ENCODE data around the gene TNRC6C.

The TNRC6C gene

DNA sequence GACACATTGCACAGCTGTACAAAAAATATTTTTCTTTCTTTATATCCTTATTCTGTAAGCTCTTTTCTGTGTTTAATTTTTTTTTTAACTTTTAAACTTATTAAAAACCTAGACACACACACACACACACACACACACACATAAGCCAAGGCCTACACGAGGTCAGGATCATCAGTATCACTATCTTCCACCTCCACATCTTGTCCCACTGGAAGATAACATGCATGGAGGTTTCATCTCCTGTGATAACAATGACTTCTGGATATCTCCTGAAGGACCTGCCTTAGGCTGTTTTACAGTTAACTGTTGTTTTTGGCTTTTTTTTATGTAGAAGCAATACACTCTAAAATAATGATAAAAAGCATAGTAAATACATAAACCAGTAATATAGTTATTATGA lies 71.2 kb downstream of the TNRC6C start:
- Histone ChIP-seq H3K36me3 (ENCODE audit: control insufficient read depth in 2 of 2, insufficient read depth in 1 of 2, low read length in 2 of 2) (peaks cover 8 to 12% of the 10 kb centered on the region in 2 experiments; a peak in 2 of 3 replicates), H3K9me3 (ENCODE audit: control insufficient read depth, insufficient read depth, low read depth, low read length) (no peaks in the 10 kb centered on the region), H3K4me1 (ENCODE audit: control insufficient read depth, insufficient read depth, low read length) (no peaks in the 10 kb centered on the region), H3K4me3 (ENCODE audit: low read depth, low read length) (no peak overlapping the region), H3K27ac (ENCODE audit: extremely low read depth, low read depth, low read length) (no peak overlapping the region)
- TF ChIP-seq ZFP41 (tag by site-specific recombination; IDR thresholded peaks at IDR 0.05; ENCODE audit: borderline replicate concordance) (no peak), ZNF785 (tag by site-specific recombination; IDR thresholded peaks at IDR 0.05) (no peak)
- ChIA-PET CTCF (interaction anchor here (0.6 to 3.9 kb wide), 7 partner anchors 10 to 93 kb away, joined by 3 to 17 read pairs (median 3); no protein-coding TSS in a partner anchor), POLR2A (interaction anchor here (1.0 kb wide), 2 partner anchors 10 to 71 kb away, joined by 3 read pairs; partner anchors contain the start of gene TNRC6C)

DNA sequence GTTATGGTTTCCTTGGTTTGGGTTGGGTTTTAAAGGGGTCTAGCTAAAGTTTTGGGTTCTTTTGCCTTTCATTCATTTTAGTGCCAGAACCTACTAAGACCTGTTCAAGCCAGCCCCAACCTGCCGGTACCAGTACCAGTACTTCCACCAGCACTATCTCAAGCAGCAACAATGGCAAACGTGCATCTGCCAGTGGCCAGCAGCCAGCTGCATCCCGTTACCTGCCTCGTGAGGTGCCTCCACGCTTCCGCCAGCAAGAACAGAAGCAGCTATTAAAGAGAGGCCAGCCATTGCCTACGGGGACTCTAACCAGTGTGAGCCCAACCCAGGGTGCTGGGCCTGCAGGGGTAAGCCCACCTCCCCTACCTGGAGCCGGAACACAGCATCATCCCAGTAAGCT lies 72.9 kb downstream of the TNRC6C start:
- H3K27ac ChIP-seq (ENCODE audit: extremely low read depth, low read depth, low read length) = no peak overlapping the region
- no peaks in the 10 kb centered on the region for H3K9me3 ChIP-seq (ENCODE audit: control insufficient read depth, insufficient read depth, low read depth, low read length)
- POLR2A ChIA-PET = interaction anchor here (0.9 kb wide), 1 partner anchor 73 kb away, joined by 3 read pairs; the partner anchor contains the start of gene TNRC6C
- no peak for TF ChIP-seq MEIS1 (CRISPR knock-in tag; IDR thresholded peaks at IDR 0.05; ENCODE audit: borderline replicate concordance)
- TF ChIP-seq ZNF623 (tag by site-specific recombination; IDR thresholded peaks at IDR 0.05) = no peak
- TF ChIP-seq FEZF1 (tag by site-specific recombination; IDR thresholded peaks at IDR 0.05) = no peak
- no peak for TF ChIP-seq GLI2 (tag by site-specific recombination; IDR thresholded peaks at IDR 0.05; ENCODE audit: borderline replicate concordance, low read depth)
- TF ChIP-seq ZNF366 (tag by site-specific recombination; conservative IDR thresholded peaks at IDR 0.05) = no peak
- TF ChIP-seq, protein P1, sequence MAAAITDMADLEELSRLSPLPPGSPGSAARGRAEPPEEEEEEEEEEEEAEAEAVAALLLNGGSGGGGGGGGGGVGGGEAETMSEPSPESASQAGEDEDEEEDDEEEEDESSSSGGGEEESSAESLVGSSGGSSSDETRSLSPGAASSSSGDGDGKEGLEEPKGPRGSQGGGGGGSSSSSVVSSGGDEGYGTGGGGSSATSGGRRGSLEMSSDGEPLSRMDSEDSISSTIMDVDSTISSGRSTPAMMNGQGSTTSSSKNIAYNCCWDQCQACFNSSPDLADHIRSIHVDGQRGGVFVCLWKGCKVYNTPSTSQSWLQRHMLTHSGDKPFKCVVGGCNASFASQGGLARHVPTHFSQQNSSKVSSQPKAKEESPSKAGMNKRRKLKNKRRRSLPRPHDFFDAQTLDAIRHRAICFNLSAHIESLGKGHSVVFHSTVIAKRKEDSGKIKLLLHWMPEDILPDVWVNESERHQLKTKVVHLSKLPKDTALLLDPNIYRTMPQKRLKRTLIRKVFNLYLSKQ (tag by site-specific recombination; IDR thresholded peaks at IDR 0.05; ENCODE audit: borderline replicate concordance) = no peak
- no peak for TF ChIP-seq KLF16 (tag by site-specific recombination; IDR thresholded peaks at IDR 0.05)
- TF ChIP-seq ZNF23 (tag by site-specific recombination; IDR thresholded peaks at IDR 0.05; ENCODE audit: borderline replicate concordance) = no peak
- no peak for TF ChIP-seq GLI4 (tag by site-specific recombination; IDR thresholded peaks at IDR 0.05)
- TF ChIP-seq ZNF221 (tag by site-specific recombination; IDR thresholded peaks at IDR 0.05; ENCODE audit: borderline replicate concordance) = no peak
- no peak for TF ChIP-seq ZNF626 (tag by site-specific recombination; IDR thresholded peaks at IDR 0.05)
- TF ChIP-seq, protein P2, sequence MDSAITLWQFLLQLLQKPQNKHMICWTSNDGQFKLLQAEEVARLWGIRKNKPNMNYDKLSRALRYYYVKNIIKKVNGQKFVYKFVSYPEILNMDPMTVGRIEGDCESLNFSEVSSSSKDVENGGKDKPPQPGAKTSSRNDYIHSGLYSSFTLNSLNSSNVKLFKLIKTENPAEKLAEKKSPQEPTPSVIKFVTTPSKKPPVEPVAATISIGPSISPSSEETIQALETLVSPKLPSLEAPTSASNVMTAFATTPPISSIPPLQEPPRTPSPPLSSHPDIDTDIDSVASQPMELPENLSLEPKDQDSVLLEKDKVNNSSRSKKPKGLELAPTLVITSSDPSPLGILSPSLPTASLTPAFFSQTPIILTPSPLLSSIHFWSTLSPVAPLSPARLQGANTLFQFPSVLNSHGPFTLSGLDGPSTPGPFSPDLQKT (IDR thresholded peaks at IDR 0.05; ENCODE audit: borderline replicate concordance, low read depth, low read length) = no peak
- no peak for TF ChIP-seq ZNF341 (tag by site-specific recombination; IDR thresholded peaks at IDR 0.05; ENCODE audit: low read depth)
- TF ChIP-seq, protein P3, sequence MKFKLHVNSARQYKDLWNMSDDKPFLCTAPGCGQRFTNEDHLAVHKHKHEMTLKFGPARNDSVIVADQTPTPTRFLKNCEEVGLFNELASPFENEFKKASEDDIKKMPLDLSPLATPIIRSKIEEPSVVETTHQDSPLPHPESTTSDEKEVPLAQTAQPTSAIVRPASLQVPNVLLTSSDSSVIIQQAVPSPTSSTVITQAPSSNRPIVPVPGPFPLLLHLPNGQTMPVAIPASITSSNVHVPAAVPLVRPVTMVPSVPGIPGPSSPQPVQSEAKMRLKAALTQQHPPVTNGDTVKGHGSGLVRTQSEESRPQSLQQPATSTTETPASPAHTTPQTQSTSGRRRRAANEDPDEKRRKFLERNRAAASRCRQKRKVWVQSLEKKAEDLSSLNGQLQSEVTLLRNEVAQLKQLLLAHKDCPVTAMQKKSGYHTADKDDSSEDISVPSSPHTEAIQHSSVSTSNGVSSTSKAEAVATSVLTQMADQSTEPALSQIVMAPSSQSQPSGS (tag by site-specific recombination; IDR thresholded peaks at IDR 0.05; ENCODE audit: low read depth) = no peak
- TF ChIP-seq, protein P4, sequence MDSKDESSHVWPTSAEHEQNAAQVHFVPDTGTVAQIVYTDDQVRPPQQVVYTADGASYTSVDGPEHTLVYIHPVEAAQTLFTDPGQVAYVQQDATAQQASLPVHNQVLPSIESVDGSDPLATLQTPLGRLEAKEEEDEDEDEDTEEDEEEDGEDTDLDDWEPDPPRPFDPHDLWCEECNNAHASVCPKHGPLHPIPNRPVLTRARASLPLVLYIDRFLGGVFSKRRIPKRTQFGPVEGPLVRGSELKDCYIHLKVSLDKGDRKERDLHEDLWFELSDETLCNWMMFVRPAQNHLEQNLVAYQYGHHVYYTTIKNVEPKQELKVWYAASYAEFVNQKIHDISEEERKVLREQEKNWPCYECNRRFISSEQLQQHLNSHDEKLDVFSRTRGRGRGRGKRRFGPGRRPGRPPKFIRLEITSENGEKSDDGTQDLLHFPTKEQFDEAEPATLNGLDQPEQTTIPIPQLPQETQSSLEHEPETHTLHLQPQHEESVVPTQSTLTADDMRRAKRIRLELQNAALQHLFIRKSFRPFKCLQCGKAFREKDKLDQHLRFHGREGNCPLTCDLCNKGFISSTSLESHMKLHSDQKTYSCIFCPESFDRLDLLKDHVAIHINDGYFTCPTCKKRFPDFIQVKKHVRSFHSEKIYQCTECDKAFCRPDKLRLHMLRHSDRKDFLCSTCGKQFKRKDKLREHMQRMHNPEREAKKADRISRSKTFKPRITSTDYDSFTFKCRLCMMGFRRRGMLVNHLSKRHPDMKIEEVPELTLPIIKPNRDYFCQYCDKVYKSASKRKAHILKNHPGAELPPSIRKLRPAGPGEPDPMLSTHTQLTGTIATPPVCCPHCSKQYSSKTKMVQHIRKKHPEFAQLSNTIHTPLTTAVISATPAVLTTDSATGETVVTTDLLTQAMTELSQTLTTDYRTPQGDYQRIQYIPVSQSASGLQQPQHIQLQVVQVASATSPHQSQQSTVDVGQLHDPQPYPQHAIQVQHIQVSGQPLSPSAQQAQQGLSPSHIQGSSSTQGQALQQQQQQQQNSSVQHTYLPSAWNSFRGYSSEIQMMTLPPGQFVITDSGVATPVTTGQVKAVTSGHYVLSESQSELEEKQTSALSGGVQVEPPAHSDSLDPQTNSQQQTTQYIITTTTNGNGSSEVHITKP (tag by site-specific recombination; IDR thresholded peaks at IDR 0.05) = no peak
- TF ChIP-seq ZNF394 (tag by site-specific recombination; IDR thresholded peaks at IDR 0.05; ENCODE audit: borderline replicate concordance) = no peak
- no peak overlapping the region for H3K4me3 ChIP-seq (ENCODE audit: low read depth, low read length)
- no peaks in the 10 kb centered on the region for H3K4me1 ChIP-seq (ENCODE audit: control insufficient read depth, insufficient read depth, low read length)
- CTCF ChIA-PET = interaction anchor here (0.5 to 3.9 kb wide), 4 partner anchors 13 to 1002 kb away, joined by 3 to 17 read pairs (median 8); no protein-coding TSS in a partner anchor
- H3K36me3 ChIP-seq (ENCODE audit: control insufficient read depth in 2 of 2, insufficient read depth in 1 of 2, low read length in 2 of 2) = peaks cover 15 to 20% of the 10 kb centered on the region in 2 experiments; a peak in 2 of 3 replicates

Measured in HEK293 (cell line).